AG04449 (cell line): Measurements from ENCODE around the gene SHISA4.

Source experiments
- CTCF ChIA-PET: fragments of 350-600 bp; formaldehyde crosslinking; extraction: SDS; loops from one replicate; lab custom pipeline; 2021; ENCODE audit warnings: antibody characterized with exemption; lab: Yijun Ruan, JAX
- POLR2A ChIA-PET: fragments of 400-600, 350-600 bp; formaldehyde crosslinking; extraction: SDS; loops from one replicate; lab custom pipeline; 2020; ENCODE audit warnings: antibody characterized with exemption, inconsistent platforms; lab: Yijun Ruan, JAX
- DNase-seq: peaks from one replicate; pipeline ENCODE4 v3.0.0-alpha.2; 2010; ENCODE audit warnings: low read depth, low spot score
- H3K4me3 ChIP-seq: 2 replicates; pipeline ENCODE4 v1.5.1; 2011; ENCODE audit warnings: low read depth, mild to moderate bottlenecking, control low read depth, low read length
- CTCF ChIP-seq: IDR thresholded peaks from one replicate; pipeline ENCODE4 v1.5.1; 2011; ENCODE audit warnings: mild to moderate bottlenecking, moderate library complexity, low read length, control low read depth, inconsistent platforms; ENCODE audit not compliant: insufficient read depth; ENCODE audit errors: missing control alignments

The SHISA4 gene

GRCh38 chr1:201918343-201918742, 29.6 kb downstream of the SHISA4 start:
- no peak for TF ChIP-seq CTCF
- H3K4me3 ChIP-seq = no peak overlapping the region
- POLR2A ChIA-PET = no interaction called here
- CTCF ChIA-PET = interaction anchor here (3.1 kb wide), 1 partner anchor 23 kb away, joined by 19 read pairs; no protein-coding TSS in a partner anchor
- DNase-seq = no peak

DNA sequence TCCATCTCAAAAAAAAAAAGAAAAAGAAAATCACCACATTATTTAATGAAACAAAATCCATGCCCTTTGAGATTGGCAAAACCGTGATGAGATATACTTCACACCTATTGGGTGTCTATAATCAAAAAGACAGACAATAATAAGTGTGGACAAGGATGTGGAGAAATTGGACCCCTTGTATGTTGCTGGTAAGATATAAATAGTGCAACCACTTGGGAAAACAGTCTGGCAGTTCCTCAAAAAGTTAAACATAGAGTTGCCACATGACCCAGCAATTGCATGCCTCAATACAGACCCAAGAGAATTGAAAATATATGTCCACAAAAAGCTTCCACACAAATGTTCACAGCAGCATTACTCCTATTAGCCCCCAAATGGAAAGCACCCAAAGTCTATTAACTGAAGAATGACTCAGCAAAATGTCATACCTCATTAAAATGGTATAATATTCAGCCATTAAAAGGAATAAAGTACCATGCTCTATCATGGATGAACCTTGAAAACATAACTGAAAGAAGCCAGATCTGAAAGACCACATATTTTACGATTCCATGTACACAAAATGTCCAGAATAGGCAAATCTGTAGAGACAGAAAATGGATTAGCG, 33.4 kb downstream of the SHISA4 start:
- DNase-seq = no peak
- H3K4me3 ChIP-seq = no peak overlapping the region
- ChIA-PET POLR2A (no interaction called here), CTCF (no interaction called here)
- no peak for TF ChIP-seq CTCF

DNA sequence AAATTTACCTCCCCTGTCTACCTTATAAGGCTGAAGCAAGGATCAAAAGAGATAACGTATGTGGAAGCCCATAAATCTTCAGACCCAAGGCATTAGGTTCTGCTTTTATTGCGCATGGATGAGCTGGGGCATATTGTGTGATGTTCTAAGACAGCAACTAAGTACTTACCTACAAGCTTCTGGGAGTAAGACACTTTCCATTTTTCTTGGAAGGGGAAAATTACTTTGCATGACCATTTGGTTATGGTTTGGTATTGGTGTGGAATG, 36.5 kb downstream of the SHISA4 start:
- TF ChIP-seq CTCF = no peak
- no peak for DNase-seq
- H3K4me3 ChIP-seq = no peak overlapping the region
- POLR2A ChIA-PET = no interaction called here
- CTCF ChIA-PET = interaction anchor here (0.9 to 1.7 kb wide), 2 partner anchors 9 to 21 kb away, joined by 4 to 5 read pairs; partner anchors contain the start of gene LMOD1

DNA sequence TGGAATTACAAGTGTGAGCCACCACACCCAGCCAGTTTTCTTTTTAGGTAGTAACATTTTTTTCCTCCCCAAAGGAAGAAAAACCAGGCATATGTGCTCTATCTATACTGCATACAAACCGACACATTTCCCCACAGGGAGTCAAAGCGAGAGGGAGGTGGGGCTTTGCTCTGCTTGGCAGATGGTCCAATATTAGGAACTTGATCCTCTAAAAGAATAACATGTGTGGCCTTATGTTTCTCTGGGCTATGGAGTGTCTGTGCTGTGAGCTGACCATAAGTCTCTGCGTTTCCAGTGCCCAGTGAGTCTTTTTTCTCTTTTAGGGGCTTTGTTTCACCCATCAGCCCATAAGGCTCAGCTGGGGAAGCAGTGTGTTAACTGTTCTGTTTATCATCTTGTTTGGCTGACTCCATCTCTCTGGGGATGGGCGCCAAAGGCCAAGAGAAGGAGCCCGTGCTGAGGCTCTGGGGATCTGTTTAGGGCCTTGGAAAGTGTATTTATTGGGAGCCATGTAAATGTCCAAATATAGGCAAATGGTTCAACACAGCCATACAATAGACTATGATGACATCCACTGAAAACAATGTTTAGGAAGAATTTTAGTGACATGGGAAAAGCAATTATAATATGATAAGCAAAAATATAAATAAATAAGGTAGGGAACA, 37.4 kb downstream of the SHISA4 start:
- no peak overlapping the region for H3K4me3 ChIP-seq
- POLR2A ChIA-PET = no interaction called here
- CTCF ChIA-PET = interaction anchor here (1.6 to 2.0 kb wide), 3 partner anchors 16 to 30 kb away, joined by 3 to 7 read pairs (median 5); no protein-coding TSS in a partner anchor
- no peak for DNase-seq
- TF ChIP-seq CTCF = no peak

- no peak for DNase-seq
- ChIA-PET CTCF (interaction anchor here (2.0 kb wide), 1 partner anchor 32 kb away, joined by 7 read pairs; no protein-coding TSS in a partner anchor), POLR2A (interaction anchor here (1.6 kb wide), 1 partner anchor 18 kb away, joined by 5 read pairs; the partner anchor contains the start of gene LMOD1)
- H3K4me3 ChIP-seq = no peak overlapping the region
- no peak for TF ChIP-seq CTCF
Measured at GRCh38 chr1:201928266-201928665, 39.6 kb downstream of the SHISA4 start.

DNA sequence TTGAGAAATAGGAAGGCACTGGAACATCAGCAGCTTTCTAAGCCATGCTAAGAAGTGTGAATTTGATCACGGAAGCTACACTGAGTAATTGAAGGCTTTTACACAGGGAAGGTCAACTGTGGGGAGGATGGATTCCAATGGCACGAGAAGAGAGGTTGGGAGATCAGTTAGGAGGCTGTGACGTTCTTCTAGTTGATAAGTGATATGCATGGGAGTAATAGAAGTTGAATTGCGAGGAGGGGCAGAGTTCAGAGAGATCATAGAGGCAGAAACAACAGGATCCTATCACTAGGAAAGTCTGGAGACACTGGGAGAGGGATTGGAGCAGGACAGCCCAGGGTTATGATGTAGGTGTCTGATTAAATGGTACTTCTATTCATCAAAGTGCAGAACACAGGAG, 41.4 kb downstream of the SHISA4 start:
- POLR2A ChIA-PET = no interaction called here
- CTCF ChIA-PET = interaction anchor here (1.2 kb wide), 2 partner anchors 14 to 206 kb away, joined by 3 read pairs; no protein-coding TSS in a partner anchor
- H3K4me3 ChIP-seq = no peak overlapping the region
- no peak for TF ChIP-seq CTCF
- DNase-seq = no peak
